Measurements from ENCODE around the gene TMIGD1. TPM values are rescaled to one million over a fixed set of nuclear protein-coding genes. Genes with fewer than 3 reads are reported as not detected.

TMIGD1 gene
- total RNA-seq, 1 donor from 2014 or later: not detected

- Histone ChIP-seq H3K9me3 (ENCODE audit: insufficient read depth, low read depth, low read length) (no peaks in the 10 kb centered on the region), H2AFZ (ENCODE audit: low read depth, low read length) (no peak overlapping the region), H4K20me1 (ENCODE audit: insufficient read depth, low read length) (no peaks in the 10 kb centered on the region), H3K4me1 (ENCODE audit: insufficient read depth, low read length) (peaks cover 9% of the 10 kb centered on the region), H3K27ac (ENCODE audit: low read depth, low read length) (no peak overlapping the region), H3K79me2 (ENCODE audit: insufficient read depth, low read length) (no peaks in the 10 kb centered on the region), H3K27me3 (ENCODE audit: insufficient read depth, low read length) (peaks cover 2% of the 10 kb centered on the region), H3K36me3 (ENCODE audit: insufficient read depth, low read length) (no peaks in the 10 kb centered on the region), H3K4me3 (ENCODE audit: insufficient read depth, low read depth, low read length) (no peak overlapping the region), H3K4me2 (ENCODE audit: low read length) (no peak overlapping the region), H3K9ac (ENCODE audit: low read length) (no peak overlapping the region)
- Mint-ChIP-seq H3K36me3 (ENCODE audit: low read depth, unreplicated experiment) (no peaks in the 10 kb centered on the region), H3K9me3 (ENCODE audit: unreplicated experiment) (no peaks in the 10 kb centered on the region), H3K27ac (ENCODE audit: unreplicated experiment) (no peak overlapping the region), H3K4me1 (ENCODE audit: low read depth, unreplicated experiment) (peaks cover 5% of the 10 kb centered on the region), H3K27me3 (ENCODE audit: low read depth, unreplicated experiment) (peaks cover 3% of the 10 kb centered on the region), H3K4me3 (ENCODE audit: unreplicated experiment) (no peak overlapping the region)
- no peak for FAIRE-seq
- TF ChIP-seq CTCF (IDR thresholded peaks at IDR 0.05; ENCODE audit: insufficient read depth, low read depth, low read length): no peak
- TF ChIP-seq EZH2 (IDR thresholded peaks at IDR 0.05; ENCODE audit: insufficient read depth, low read length): no peak
- DNase-seq (ENCODE audit: low read depth): no peak
Measured at GRCh38 chr17:30345527-30346075, 11.7 kb upstream of the TMIGD1 start.

- Histone ChIP-seq H3K9ac (ENCODE audit: low read length) (no peak overlapping the region), H3K27me3 (ENCODE audit: insufficient read depth, low read length) (peaks cover 2% of the 10 kb centered on the region), H3K9me3 (ENCODE audit: insufficient read depth, low read depth, low read length) (no peaks in the 10 kb centered on the region), H3K4me3 (ENCODE audit: insufficient read depth, low read depth, low read length) (no peak overlapping the region), H3K27ac (ENCODE audit: low read depth, low read length) (no peak overlapping the region), H3K4me2 (ENCODE audit: low read length) (no peak overlapping the region), H3K4me1 (ENCODE audit: insufficient read depth, low read length) (peaks cover 15% of the 10 kb centered on the region), H3K36me3 (ENCODE audit: insufficient read depth, low read length) (no peaks in the 10 kb centered on the region), H2AFZ (ENCODE audit: low read depth, low read length) (no peak overlapping the region), H3K79me2 (ENCODE audit: insufficient read depth, low read length) (no peaks in the 10 kb centered on the region), H4K20me1 (ENCODE audit: insufficient read depth, low read length) (no peaks in the 10 kb centered on the region)
- DNase-seq (ENCODE audit: low read depth) (no peak), FAIRE-seq (no peak)
- H3K4me1 Mint-ChIP-seq (ENCODE audit: low read depth, unreplicated experiment): peaks cover 5% of the 10 kb centered on the region
- H3K27ac Mint-ChIP-seq (ENCODE audit: unreplicated experiment): no peak overlapping the region
- H3K4me3 Mint-ChIP-seq (ENCODE audit: unreplicated experiment): no peak overlapping the region
- H3K36me3 Mint-ChIP-seq (ENCODE audit: low read depth, unreplicated experiment): no peaks in the 10 kb centered on the region
- TF ChIP-seq EZH2 (IDR thresholded peaks at IDR 0.05; ENCODE audit: insufficient read depth, low read length): no peak
- TF ChIP-seq CTCF (IDR thresholded peaks at IDR 0.05; ENCODE audit: insufficient read depth, low read depth, low read length): no peak
- no peaks in the 10 kb centered on the region for H3K9me3 Mint-ChIP-seq (ENCODE audit: unreplicated experiment)
- H3K27me3 Mint-ChIP-seq (ENCODE audit: low read depth, unreplicated experiment): peaks cover 3% of the 10 kb centered on the region
Measured at GRCh38 chr17:30345089-30345433, 11.2 kb upstream of the TMIGD1 start.

- H3K4me3 Mint-ChIP-seq (ENCODE audit: unreplicated experiment): no peak overlapping the region
- DNase-seq (ENCODE audit: low read depth): peak; percentile 36
- peaks cover 18% of the 10 kb centered on the region for H3K4me1 ChIP-seq (ENCODE audit: insufficient read depth, low read length)
- no peaks in the 10 kb centered on the region for H4K20me1 ChIP-seq (ENCODE audit: insufficient read depth, low read length)
- peaks cover 2% of the 10 kb centered on the region for H3K27me3 ChIP-seq (ENCODE audit: insufficient read depth, low read length)
- H2AFZ ChIP-seq (ENCODE audit: low read depth, low read length): peak overlapping the region; percentile 9
- peaks cover 5% of the 10 kb centered on the region for H3K4me1 Mint-ChIP-seq (ENCODE audit: low read depth, unreplicated experiment)
- H3K4me3 ChIP-seq (ENCODE audit: insufficient read depth, low read depth, low read length): no peak overlapping the region
- no peak overlapping the region for H3K27ac ChIP-seq (ENCODE audit: low read depth, low read length)
- no peaks in the 10 kb centered on the region for H3K9me3 Mint-ChIP-seq (ENCODE audit: unreplicated experiment)
- H3K9ac ChIP-seq (ENCODE audit: low read length): no peak overlapping the region
- H3K27ac Mint-ChIP-seq (ENCODE audit: unreplicated experiment): no peak overlapping the region
- H3K79me2 ChIP-seq (ENCODE audit: insufficient read depth, low read length): no peaks in the 10 kb centered on the region
- no peaks in the 10 kb centered on the region for H3K36me3 ChIP-seq (ENCODE audit: insufficient read depth, low read length)
- FAIRE-seq: no peak
- H3K36me3 Mint-ChIP-seq (ENCODE audit: low read depth, unreplicated experiment): no peaks in the 10 kb centered on the region
- TF ChIP-seq EZH2 (IDR thresholded peaks at IDR 0.05; ENCODE audit: insufficient read depth, low read length): no peak
- H3K4me2 ChIP-seq (ENCODE audit: low read length): no peak overlapping the region
- no peaks in the 10 kb centered on the region for H3K9me3 ChIP-seq (ENCODE audit: insufficient read depth, low read depth, low read length)
- H3K27me3 Mint-ChIP-seq (ENCODE audit: low read depth, unreplicated experiment): peaks cover 3% of the 10 kb centered on the region
Measured at GRCh38 chr17:30344283-30345088, 10.6 kb upstream of the TMIGD1 start.
